ENCODE measurements around the gene TEC.
"Not testable (repeated sequence)": the region's sequence is repeated elsewhere in the genome, so short reads cannot be mapped to it uniquely, and the experiment has no call there.

TEC gene

GRCh38 chr4:48164561-48164960 is 105.1 kb downstream of the TEC start:
- DNase-seq (ENCODE audit: low spot score), result not testable (repeated sequence)

GRCh38 chr4:48163746-48164145 is 105.9 kb downstream of the TEC start:
- DNase-seq (ENCODE audit: low spot score), result no peak

DNA sequence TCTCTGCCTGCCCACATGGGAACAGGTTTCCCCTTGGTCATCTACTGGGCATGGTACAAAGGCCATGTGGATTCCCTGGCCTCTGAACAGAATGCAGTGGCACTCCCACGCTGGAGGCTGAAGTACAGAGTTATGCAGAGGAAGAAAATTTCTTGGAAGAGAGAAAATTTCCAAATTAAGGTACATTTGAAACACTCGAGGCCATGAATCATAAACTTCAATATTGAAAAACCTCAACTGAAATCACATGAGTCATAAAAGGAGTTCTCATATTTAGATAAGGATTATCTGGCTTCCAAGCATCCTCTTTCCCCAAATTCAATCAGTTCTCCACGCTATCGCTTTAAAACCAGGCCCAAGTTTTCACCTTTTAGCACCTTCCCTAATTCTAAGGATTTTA is 107.5 kb downstream of the TEC start:
- DNase-seq (ENCODE audit: low spot score), result no peak

GRCh38 chr4:48157271-48157670 is 112.4 kb downstream of the TEC start:
- DNase-seq (ENCODE audit: low spot score), result no peak

DNA sequence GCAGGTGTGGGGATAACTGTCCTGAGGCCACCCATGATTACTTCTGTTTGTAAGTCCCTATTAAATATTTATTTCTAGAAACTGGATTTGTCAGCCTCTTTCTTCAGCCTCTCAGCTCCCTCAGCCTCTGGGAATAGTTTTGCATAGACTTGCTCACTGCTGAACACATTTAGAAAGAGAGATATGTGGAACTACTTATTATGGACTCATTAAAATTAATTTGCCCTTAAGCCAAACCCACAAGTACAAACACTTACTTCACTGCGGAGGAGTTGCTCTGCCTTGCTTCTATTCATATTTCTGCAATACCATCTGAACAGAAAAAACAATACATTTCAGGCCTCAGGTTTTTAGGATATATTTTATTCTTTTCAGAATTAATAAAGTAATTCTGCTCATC is 113.2 kb downstream of the TEC start:
- no peak for DNase-seq (ENCODE audit: low spot score)

GRCh38 chr4:48153791-48154550 is 115.7 kb downstream of the TEC start:
- no peak for DNase-seq (ENCODE audit: low spot score)

GRCh38 chr4:48152259-48152658 is 117.4 kb downstream of the TEC start:
- DNase-seq (ENCODE audit: low spot score), result no peak

DNA sequence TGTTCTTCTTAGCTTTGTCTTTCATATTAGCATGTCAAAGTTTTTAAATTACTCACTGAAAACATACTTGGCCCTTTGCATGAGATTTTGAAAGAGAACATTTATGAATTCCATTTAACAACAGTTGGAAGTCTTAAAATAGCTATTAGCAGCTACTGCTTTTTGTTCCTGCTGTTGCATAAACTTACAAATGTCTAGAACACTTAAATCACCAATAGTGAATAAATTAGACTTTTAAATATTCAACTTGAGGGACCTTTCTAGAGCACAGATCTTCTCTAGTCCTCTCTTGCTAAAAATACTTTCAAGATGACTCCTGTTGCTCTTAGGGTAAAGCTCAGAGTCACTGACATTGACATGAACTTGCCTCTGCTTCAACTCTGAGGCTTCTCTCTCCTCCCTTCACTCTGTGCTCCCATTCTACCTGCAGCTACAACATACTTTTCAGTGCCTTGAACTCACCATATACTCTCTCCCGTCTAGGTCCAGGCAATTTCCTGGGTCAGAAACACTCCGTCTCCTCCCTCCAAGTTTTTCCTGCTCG is 119.7 kb downstream of the TEC start:
- no peak for DNase-seq (ENCODE audit: low spot score)

DNA sequence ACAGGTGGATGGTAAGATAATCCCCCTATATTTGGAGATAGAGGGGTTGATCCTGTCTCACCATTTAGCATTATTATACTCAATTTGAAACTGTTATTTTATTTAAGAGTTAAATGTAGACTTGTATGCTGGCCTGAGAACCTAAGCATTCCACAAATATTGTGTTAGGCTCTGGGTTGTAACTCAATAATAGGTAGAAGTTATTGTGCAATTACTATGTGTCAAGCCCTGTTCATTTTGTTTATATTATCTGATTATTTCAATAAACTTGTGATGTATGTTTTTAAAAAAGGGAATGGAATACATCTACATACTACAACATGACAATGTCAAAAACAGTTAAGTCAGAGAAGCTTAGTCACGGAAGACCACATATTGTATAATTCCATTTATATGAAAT is 122.0 kb downstream of the TEC start:
- no peak for DNase-seq (ENCODE audit: low spot score)

- peak; percentile 46 for DNase-seq (ENCODE audit: low spot score)
Observed at GRCh38 chr4:48141048-48141447, 128.6 kb downstream of the TEC start.

- DNase-seq (ENCODE audit: low spot score), result no peak
Observed at GRCh38 chr4:48139691-48140090, 129.9 kb downstream of the TEC start.

GRCh38 chr4:48138936-48139335 is 130.7 kb downstream of the TEC start:
- peak; percentile 57 for DNase-seq (ENCODE audit: low spot score)

- no peak for DNase-seq (ENCODE audit: low spot score)
Observed at GRCh38 chr4:48138511-48138910, 131.1 kb downstream of the TEC start.

GRCh38 chr4:48137846-48138245 is 131.8 kb downstream of the TEC start:
- no peak for DNase-seq (ENCODE audit: low spot score)

DNA sequence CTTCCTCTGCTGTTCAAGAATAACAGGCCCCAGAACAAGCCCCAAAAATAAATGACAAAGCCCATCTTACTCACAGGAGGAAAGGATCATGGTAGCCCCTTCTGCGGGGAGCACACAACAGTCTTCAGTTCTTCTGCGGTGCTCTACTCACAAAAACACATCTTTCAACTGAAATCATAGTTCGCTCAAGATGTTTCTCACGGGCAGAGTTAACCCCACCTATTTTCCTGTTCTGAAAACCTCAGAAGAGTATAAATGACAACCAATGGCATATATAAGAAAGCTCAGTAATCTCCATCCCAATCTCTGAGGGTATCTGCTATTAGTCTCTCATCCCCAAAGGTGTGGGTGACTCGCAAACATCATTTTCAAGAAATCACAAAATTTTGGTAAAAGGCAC is 135.6 kb downstream of the TEC start, which contains the start of gene TXK:
Gene TXK, minus strand, starts transcription at position 170 of the 400 bp plus-strand sequence. Its CDS starts 80 bp downstream, at position 90.
- DNase-seq (ENCODE audit: low spot score), result no peak

GRCh38 chr4:48133669-48134068 is 136.0 kb downstream of the TEC start:
- DNase-seq (ENCODE audit: low spot score), result no peak

DNA sequence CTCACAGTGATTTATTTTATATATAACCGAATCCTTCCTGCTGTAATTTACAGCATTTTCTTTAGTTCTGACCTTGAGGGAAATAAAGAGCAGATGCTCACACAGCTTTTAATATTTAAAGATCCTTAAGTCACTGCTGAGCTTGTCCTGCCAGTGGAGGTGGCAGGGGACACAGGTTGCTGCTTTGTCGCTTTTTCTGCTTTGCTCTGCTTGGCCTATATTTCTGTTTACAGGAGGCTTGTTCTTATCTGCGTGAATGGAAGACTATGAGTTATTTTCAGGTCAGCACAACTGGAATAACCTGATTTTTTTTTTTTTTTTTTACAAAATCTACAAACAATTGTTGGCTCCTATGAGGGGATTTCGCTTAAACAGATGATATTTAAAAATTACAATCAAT is 137.9 kb downstream of the TEC start:
- DNase-seq (ENCODE audit: low spot score), result no peak

DNA sequence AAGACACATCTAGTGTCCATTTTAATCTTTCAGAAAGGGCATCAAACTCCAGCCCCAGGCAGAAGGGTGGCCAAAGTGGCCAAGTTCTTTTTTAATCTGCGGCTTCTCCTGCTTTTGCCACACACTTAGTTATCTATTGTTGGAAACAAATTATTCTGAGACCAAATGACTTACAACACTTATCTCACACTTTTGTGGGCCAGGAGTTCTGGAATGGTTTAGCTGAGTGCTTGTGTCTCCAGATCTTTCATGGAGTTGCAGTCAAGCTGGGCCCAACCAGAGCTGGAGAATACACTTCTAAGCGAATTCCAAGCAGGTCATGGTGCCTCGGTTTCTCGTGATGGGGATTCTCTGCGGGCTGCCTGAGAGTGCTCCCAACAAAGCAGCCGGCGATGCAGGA is 139.5 kb downstream of the TEC start:
- no peak for DNase-seq (ENCODE audit: low spot score)

GRCh38 chr4:48129307-48130014 is 140.2 kb downstream of the TEC start:
- no peak for DNase-seq (ENCODE audit: low spot score)

- peak; percentile 61 for DNase-seq (ENCODE audit: low spot score)
Observed at GRCh38 chr4:48127682-48128404, 141.8 kb downstream of the TEC start.

- DNase-seq (ENCODE audit: low spot score), result no peak
Observed at GRCh38 chr4:48127231-48127630, 142.4 kb downstream of the TEC start.

DNA sequence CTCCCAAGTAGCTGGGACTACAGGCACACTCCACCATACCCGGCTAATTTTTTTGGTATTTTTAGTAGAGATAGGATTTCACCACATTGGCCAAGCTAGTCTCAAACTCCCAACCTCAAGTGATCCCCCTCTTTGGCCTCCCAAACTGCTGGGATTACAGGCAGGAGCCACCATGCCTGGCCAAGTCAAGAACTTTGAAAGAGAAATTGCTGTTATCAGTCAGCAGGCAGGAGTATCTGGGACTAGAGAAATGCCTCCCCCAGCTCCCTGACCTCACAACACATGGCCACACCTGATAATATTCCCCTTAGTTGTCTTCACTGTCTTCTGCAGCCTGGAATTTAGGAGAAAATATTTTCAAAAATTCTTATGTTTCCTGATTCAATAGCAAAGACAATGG is 143.0 kb downstream of the TEC start:
- no peak for DNase-seq (ENCODE audit: low spot score)

GRCh38 chr4:48124870-48125269 is 144.8 kb downstream of the TEC start:
- DNase-seq (ENCODE audit: low spot score), result no peak
